ENCODE data around the gene PTTG1IP. TPM values are rescaled to one million over a fixed set of nuclear protein-coding genes. Genes with fewer than 3 reads are reported as not detected.

The PTTG1IP gene
- polyA plus RNA-seq, 1 donor (not counting 4 experiments of a cell fraction or from before 2014, with no cell fraction given): 132 TPM

DNA sequence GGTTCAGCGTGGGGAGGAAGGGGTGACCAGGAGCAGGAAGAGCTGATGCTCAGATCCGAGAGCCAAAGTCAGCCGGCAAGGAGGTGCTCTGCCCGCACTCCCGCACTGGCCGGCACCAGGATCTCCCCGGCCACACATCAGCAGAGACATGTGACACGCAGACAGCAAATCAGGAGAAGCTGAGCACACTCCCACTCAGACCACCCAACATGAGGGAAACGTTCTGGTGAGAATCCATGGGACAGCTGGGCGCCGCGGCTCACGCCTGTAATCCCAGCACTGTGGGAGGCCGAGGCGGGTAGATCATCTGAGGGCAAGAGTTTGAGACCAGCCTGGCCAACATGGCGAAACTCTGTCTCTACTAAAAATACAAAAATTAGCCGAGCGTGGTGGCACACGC, 18.6 kb upstream of the PTTG1IP start:
- Histone ChIP-seq H3K9me1 (ENCODE audit: control insufficient read depth, extremely low read depth, insufficient read depth, low read length) (no peaks in the 10 kb centered on the region), H4K20me1 (ENCODE audit: control insufficient read depth, extremely low read depth, insufficient read depth, low read length) (no peaks in the 10 kb centered on the region), H2AFZ (ENCODE audit: control insufficient read depth, low read length) (no peak overlapping the region), H3K9ac (ENCODE audit: control insufficient read depth, extremely low read depth, insufficient read depth, low read length) (no peak overlapping the region), H3K79me2 (ENCODE audit: control insufficient read depth, insufficient read depth, low read length) (no peaks in the 10 kb centered on the region), H3K27ac (ENCODE audit: control insufficient read depth, insufficient read depth, low read length) (no peak overlapping the region), H3K27me3 (ENCODE audit: control insufficient read depth, extremely low read depth, insufficient read depth, low read length) (peaks cover 73% of the 10 kb centered on the region), H3K36me3 (ENCODE audit: control insufficient read depth in 2 of 2, extremely low read depth in 1 of 2, insufficient read depth in 2 of 2, low read length in 2 of 2) (no peaks in the 10 kb centered on the region), H3K9me3 (ENCODE audit: control insufficient read depth, low read depth, low read length) (no peaks in the 10 kb centered on the region), H3K4me2 (ENCODE audit: control insufficient read depth, extremely low read depth, insufficient read depth, low read depth, low read length) (no peak overlapping the region), H3K4me3 (ENCODE audit: control insufficient read depth in 2 of 3, extremely low read depth in 1 of 3, insufficient read depth in 2 of 3, low read depth in 1 of 3, low read length in 3 of 3) (no peak overlapping the region), H3K4me1 (ENCODE audit: control insufficient read depth, extremely low read depth, insufficient read depth, low read length) (peaks cover 12% of the 10 kb centered on the region)
- dilution Hi-C loops (cut with MboI; ENCODE audit: extremely low pct_ligation_motif_present, low sequenced_read_pairs): no loop called here
- FAIRE-seq: no peak
- TF ChIP-seq, protein P1, sequence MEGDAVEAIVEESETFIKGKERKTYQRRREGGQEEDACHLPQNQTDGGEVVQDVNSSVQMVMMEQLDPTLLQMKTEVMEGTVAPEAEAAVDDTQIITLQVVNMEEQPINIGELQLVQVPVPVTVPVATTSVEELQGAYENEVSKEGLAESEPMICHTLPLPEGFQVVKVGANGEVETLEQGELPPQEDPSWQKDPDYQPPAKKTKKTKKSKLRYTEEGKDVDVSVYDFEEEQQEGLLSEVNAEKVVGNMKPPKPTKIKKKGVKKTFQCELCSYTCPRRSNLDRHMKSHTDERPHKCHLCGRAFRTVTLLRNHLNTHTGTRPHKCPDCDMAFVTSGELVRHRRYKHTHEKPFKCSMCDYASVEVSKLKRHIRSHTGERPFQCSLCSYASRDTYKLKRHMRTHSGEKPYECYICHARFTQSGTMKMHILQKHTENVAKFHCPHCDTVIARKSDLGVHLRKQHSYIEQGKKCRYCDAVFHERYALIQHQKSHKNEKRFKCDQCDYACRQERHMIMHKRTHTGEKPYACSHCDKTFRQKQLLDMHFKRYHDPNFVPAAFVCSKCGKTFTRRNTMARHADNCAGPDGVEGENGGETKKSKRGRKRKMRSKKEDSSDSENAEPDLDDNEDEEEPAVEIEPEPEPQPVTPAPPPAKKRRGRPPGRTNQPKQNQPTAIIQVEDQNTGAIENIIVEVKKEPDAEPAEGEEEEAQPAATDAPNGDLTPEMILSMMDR (optimal IDR thresholded peaks at IDR 0.05 in 1 of 3, IDR thresholded peaks at IDR 0.05 in 1 of 3, conservative IDR thresholded peaks at IDR 0.05 in 1 of 3; ENCODE audit: extremely low read depth in 1 of 3, insufficient read depth in 2 of 3, low read length in 3 of 3): no peak
- no peak for TF ChIP-seq EZH2 (IDR thresholded peaks at IDR 0.05; ENCODE audit: low read length)
- DNase-seq (ENCODE audit: low read depth, low spot score): no peak

- H3K4me2 ChIP-seq (ENCODE audit: control insufficient read depth, extremely low read depth, insufficient read depth, low read depth, low read length): no peak overlapping the region
- dilution Hi-C loops (cut with MboI; ENCODE audit: extremely low pct_ligation_motif_present, low sequenced_read_pairs): no loop called here
- no peak overlapping the region for H3K27ac ChIP-seq (ENCODE audit: control insufficient read depth, insufficient read depth, low read length)
- H3K79me2 ChIP-seq (ENCODE audit: control insufficient read depth, insufficient read depth, low read length): no peaks in the 10 kb centered on the region
- DNase-seq (ENCODE audit: low read depth, low spot score) (no peak), FAIRE-seq (no peak)
- no peaks in the 10 kb centered on the region for H3K9me1 ChIP-seq (ENCODE audit: control insufficient read depth, extremely low read depth, insufficient read depth, low read length)
- no peak overlapping the region for H3K9ac ChIP-seq (ENCODE audit: control insufficient read depth, extremely low read depth, insufficient read depth, low read length)
- H3K27me3 ChIP-seq (ENCODE audit: control insufficient read depth, extremely low read depth, insufficient read depth, low read length): peaks cover 75% of the 10 kb centered on the region
- no peaks in the 10 kb centered on the region for H3K9me3 ChIP-seq (ENCODE audit: control insufficient read depth, low read depth, low read length)
- no peaks in the 10 kb centered on the region for H3K36me3 ChIP-seq (ENCODE audit: control insufficient read depth in 2 of 2, extremely low read depth in 1 of 2, insufficient read depth in 2 of 2, low read length in 2 of 2)
- TF ChIP-seq EZH2 (IDR thresholded peaks at IDR 0.05; ENCODE audit: low read length): no peak
- TF ChIP-seq, protein P1 (optimal IDR thresholded peaks at IDR 0.05 in 1 of 3, IDR thresholded peaks at IDR 0.05 in 1 of 3, conservative IDR thresholded peaks at IDR 0.05 in 1 of 3; ENCODE audit: extremely low read depth in 1 of 3, insufficient read depth in 2 of 3, low read length in 3 of 3): no peak
- no peaks in the 10 kb centered on the region for H4K20me1 ChIP-seq (ENCODE audit: control insufficient read depth, extremely low read depth, insufficient read depth, low read length)
- H2AFZ ChIP-seq (ENCODE audit: control insufficient read depth, low read length): no peak overlapping the region
- no peak overlapping the region for H3K4me3 ChIP-seq (ENCODE audit: control insufficient read depth in 2 of 3, extremely low read depth in 1 of 3, insufficient read depth in 2 of 3, low read depth in 1 of 3, low read length in 3 of 3)
- H3K4me1 ChIP-seq (ENCODE audit: control insufficient read depth, extremely low read depth, insufficient read depth, low read length): peaks cover 12% of the 10 kb centered on the region
Measured at GRCh38 chr21:44891631-44892031, 18.1 kb upstream of the PTTG1IP start.
